ENCODE measurements around the gene DLGAP1.

- TF ChIP-seq EZH2 (IDR thresholded peaks at IDR 0.05; ENCODE audit: insufficient read depth, poor library complexity, severe bottlenecking) (no peak), EZH2phosphoT487 (IDR thresholded peaks at IDR 0.05; ENCODE audit: insufficient read depth, low read depth) (no peak)
These were observed 651.8 kb downstream of the DLGAP1 start for GRCh38 chr18:3803350-3803749.
